GM18868 (cell line): Measurements from ENCODE around the gene KRT37.
"Not testable (repeated sequence)": the region's sequence is repeated elsewhere in the genome, so short reads cannot be mapped to it uniquely, and the experiment has no call there.

Source experiments
- ATAC-seq: cut with Tn5 transposase; IDR thresholded peaks from one replicate; pipeline ENCODE4 v1.9.1; 2021; ENCODE audit warnings: mild to moderate bottlenecking, moderate library complexity; ENCODE audit not compliant: unreplicated experiment

Gene KRT37

GRCh38 chr17:41437254-41437653, 12.9 kb upstream of the KRT37 start:
- no peak for ATAC-seq

GRCh38 chr17:41434415-41434814, 10.0 kb upstream of the KRT37 start:
- ATAC-seq: no peak

GRCh38 chr17:41434005-41434404, 9.6 kb upstream of the KRT37 start:
- no peak for ATAC-seq

- ATAC-seq: no peak
These were observed 9.2 kb upstream of the KRT37 start for GRCh38 chr17:41433586-41433985.

DNA sequence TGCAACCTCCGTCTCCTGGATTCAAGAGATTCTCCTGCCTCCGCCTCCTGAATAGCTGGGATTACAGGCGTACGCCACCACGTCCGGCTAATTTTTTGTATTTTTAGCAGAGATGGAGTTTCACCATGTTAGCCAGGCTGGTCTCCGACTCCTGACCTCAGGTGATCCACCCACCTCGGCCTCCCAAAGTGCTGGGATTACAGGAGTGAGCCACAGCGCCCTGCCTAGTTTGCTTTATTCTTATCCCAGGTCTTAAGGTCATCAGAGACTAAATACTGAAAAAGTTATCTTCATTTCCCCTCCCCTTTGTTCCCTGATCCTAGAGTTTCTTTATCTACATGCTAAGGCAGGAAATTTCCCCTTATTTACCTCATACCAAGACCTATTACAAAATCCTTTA, 6.0 kb upstream of the KRT37 start:
- not testable (repeated sequence) for ATAC-seq

GRCh38 chr17:41429667-41430066, 5.3 kb upstream of the KRT37 start:
- ATAC-seq: no peak

GRCh38 chr17:41428591-41429291, 4.4 kb upstream of the KRT37 start:
- ATAC-seq: no peak

- not testable (repeated sequence) for ATAC-seq
These were observed 1.8 kb downstream of the KRT37 start for GRCh38 chr17:41422586-41422985.

GRCh38 chr17:41421617-41422016, 2.8 kb downstream of the KRT37 start:
- ATAC-seq: no peak

DNA sequence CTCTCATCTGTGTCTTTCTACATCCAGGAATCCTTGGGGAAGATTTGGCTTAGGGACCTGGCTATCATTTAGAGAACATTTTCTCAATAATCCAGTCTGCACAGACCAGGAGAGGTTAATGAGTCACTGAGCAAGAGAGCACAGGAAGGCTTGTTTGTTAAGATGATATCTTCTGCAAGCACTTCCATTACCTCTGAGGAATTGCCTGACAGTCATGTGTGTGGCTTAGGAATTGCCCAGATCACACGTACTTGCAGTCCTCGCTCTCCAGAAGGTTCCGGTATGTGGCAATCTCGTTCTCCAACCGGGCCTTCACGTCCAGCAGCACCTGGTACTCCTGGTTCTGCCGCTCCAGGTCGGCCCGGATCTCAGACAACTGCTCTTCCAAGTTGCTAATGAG, 3.3 kb downstream of the KRT37 start:
- no peak for ATAC-seq

DNA sequence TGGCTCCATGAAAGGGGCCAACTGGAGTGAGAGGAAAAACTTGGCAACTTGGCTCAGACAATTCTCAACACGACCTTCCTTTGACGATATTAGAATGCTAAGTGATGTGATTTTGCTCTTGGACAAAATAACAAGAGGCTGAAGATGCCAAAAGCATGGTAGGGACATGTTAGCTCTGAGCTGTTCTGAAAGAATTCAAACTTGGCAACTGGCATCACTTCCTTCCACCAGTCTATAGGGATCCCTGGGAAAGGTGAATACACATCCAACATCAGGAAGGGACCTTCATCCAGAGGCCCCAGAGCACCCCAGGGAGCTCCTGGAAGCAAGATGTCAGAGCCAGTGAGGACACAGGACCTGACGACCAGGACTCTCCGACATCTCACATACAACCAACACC, 4.3 kb downstream of the KRT37 start:
- no peak for ATAC-seq

DNA sequence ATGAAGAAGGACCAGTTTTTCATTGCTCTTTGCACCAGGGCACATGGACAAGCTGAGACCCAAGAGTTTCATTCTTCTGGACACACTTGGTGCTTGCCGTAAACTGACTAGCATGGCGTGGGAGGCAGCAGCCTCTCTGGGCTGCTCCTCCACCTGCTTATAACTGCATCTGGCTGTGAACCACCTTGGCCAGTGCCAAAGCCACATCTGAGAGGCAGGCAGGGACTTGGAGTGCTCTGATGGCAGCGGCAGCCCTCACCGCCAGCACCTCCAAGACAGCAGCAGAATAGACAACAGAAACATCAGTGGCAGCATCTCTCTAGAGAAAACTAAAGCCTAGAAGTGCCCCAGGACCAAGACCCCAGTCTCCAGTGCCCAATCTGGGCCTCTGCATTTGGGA, 4.7 kb downstream of the KRT37 start:
- ATAC-seq: no peak

GRCh38 chr17:41418116-41418860, 6.1 kb downstream of the KRT37 start:
- ATAC-seq: no peak

DNA sequence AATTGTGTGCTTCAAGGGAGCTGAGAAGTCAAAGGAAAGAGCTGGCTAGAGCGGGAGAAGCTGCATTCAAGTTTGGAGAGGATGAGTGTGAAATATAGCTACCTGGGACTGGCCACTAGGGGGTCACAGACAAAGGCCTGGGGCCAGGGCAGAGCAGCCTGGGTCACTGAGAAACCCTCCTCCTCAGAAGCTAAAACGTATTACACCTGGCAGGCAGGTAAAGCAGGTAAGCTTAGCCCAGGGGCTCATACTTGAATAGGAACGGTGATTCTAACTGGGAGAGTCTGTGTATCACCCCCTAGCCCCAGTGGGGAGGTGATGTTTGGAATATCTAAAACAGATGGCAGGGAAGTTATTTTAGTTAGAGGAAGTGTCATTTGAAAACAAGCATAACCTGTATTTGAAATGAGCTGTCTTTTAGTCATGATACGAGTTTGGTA, 6.8 kb downstream of the KRT37 start:
- ATAC-seq: no peak

GRCh38 chr17:41417127-41417526, 7.3 kb downstream of the KRT37 start:
- ATAC-seq: no peak

- ATAC-seq: no peak
These were observed 7.9 kb downstream of the KRT37 start for GRCh38 chr17:41416479-41416878.

- no peak for ATAC-seq
These were observed 8.5 kb downstream of the KRT37 start for GRCh38 chr17:41415833-41416335.

DNA sequence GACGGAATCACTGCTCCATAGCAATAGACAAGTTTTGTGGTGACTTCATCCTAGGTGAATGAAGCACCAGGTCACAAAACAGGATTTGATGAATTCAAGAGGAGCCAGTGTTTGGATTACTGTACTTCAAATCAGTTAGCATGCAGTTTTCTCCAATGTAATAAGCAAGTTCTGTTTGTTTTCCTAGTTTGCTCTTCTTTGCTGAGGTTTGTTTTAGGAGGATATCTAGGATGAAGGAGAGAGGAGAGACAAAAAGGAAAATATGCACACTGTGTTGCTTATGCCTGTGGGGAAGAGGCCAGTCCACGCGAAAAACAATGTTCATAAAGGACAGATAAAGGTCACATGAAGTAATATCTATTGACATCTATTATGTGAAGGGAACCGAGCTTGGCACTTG, 9.0 kb downstream of the KRT37 start:
- no peak for ATAC-seq

GRCh38 chr17:41413982-41414381, 10.4 kb downstream of the KRT37 start:
- no peak for ATAC-seq

GRCh38 chr17:41413353-41413957, 10.9 kb downstream of the KRT37 start:
- ATAC-seq: no peak

DNA sequence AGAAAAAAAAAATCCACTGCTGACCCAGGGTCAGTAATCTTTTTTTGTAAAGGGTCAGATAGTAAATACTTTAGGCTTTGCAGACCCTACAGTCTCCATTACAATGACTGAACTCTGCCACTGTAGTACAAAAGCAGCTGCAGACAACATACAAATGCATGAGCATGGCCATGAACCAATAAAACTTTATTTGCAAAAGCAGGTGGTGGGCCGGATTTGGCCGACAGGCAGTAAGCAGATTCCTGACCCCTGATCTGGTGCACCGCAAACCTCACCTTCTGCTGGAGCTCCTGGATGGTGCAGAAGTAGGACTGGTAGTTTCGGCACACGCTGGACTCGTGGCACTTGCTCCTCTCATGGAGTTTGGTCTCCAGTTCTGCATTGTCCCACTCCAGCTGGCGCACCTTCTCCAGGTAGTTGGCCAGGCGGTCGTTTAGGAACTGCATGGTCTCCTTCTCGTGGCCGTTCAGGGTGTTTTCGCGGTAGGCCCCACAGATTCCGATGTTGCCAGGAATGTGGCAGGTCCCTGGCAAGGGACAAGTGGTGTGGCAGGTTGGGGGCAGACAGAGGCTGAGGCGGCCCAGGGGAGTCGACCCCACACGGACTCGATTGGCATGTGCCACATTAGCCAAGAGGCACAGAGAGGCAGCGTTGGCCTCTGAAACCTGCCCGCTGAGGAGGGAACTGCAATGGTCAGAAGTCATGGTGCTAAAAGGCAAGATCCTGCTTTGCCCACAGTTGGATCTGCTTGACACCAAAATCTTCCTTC, 13.1 kb downstream of the KRT37 start:
- no peak for ATAC-seq
